MM.1S (cell line): Measurements from ENCODE around the gene DGKA.
"Not testable (repeated sequence)": the region's sequence is repeated elsewhere in the genome, so short reads cannot be mapped to it uniquely, and the experiment has no call there.

ENCODE experiments used
- DNase-seq: peaks from one replicate; pipeline ENCODE4 v3.0.0-alpha.2; 2015
- H2AFZ ChIP-seq: fragments of 300-600 bp; sonication (generic); 2 replicates; pipeline ENCODE4 v1.6.0; 2016; ENCODE audit warnings: antibody characterized with exemption, low read length
- H3F3A ChIP-seq: fragments of 300-600 bp; sonication (generic); 2 replicates; pipeline ENCODE4 v1.6.1; 2016; ENCODE audit warnings: mild to moderate bottlenecking, antibody characterized with exemption, low read length, moderate library complexity, mixed read lengths; ENCODE audit not compliant: insufficient read depth
- H3K27ac ChIP-seq: fragments of 300-600 bp; sonication (generic); 2 replicates; pipeline ENCODE4 v1.5.1; 2016; ENCODE audit warnings: mild to moderate bottlenecking, low read length
- H3K27me3 ChIP-seq: fragments of 300-600 bp; sonication (generic); replicated peaks from 2 replicates; pipeline ENCODE4 v1.6.0; 2016; ENCODE audit warnings: low read length; ENCODE audit not compliant: insufficient read depth
- H3K36me3 ChIP-seq: fragments of 300-600 bp; sonication (generic); replicated peaks from 2 replicates; pipeline ENCODE4 v1.6.1; 2016; ENCODE audit warnings: mild to moderate bottlenecking, low read length, mixed read lengths; ENCODE audit not compliant: insufficient read depth
- H3K4me1 ChIP-seq: fragments of 300-600 bp; sonication (generic); 2 replicates; pipeline ENCODE4 v1.6.1; 2016; ENCODE audit warnings: low read length, mixed read lengths
- H3K4me2 ChIP-seq: fragments of 300-600 bp; sonication (generic); 2 replicates; pipeline ENCODE4 v1.6.0; 2016; ENCODE audit warnings: low read depth, low read length
- H3K4me3 ChIP-seq: fragments of 300-600 bp; sonication (generic); 2 replicates; pipeline ENCODE4 v1.5.1; 2016; ENCODE audit warnings: low read length, mixed read lengths
- H3K79me2 ChIP-seq: fragments of 300-600 bp; sonication (generic); 2 replicates; pipeline ENCODE4 v1.6.1; 2016; ENCODE audit warnings: mixed run types, low read length, mixed read lengths
- H3K9ac ChIP-seq: fragments of 300-600 bp; sonication (generic); 2 replicates; pipeline ENCODE4 v1.6.1; 2016; ENCODE audit warnings: low read length, mixed read lengths
- H3K9me2 ChIP-seq: fragments of 300-600 bp; sonication (generic); replicated peaks from 2 replicates; pipeline ENCODE4 v1.6.1; 2016; ENCODE audit warnings: mild to moderate bottlenecking, low read length, mixed read lengths; ENCODE audit not compliant: insufficient read depth
- H3K9me3 ChIP-seq: fragments of 300-600 bp; sonication (generic); replicated peaks from 2 replicates; pipeline ENCODE4 v1.6.1; 2016; ENCODE audit warnings: mild to moderate bottlenecking, low read length, mixed read lengths; ENCODE audit not compliant: insufficient read depth
- H4K20me1 ChIP-seq: fragments of 300-600 bp; sonication (generic); 2 replicates; pipeline ENCODE4 v1.6.1; 2016; ENCODE audit warnings: mild to moderate bottlenecking, low read length, moderate library complexity, mixed read lengths; ENCODE audit not compliant: insufficient read depth
- EZH2 ChIP-seq: fragments of 300-600 bp; sonication (generic); optimal IDR thresholded peaks from 2 replicates; pipeline ENCODE3; 2017; ENCODE audit warnings: low read depth, mild to moderate bottlenecking, antibody characterized with exemption, low read length, mixed read lengths
- EZH2phosphoT487 ChIP-seq: fragments of 300-600 bp; sonication (generic); IDR thresholded peaks from 2 replicates; pipeline ENCODE4 v1.6.1; 2018; ENCODE audit warnings: antibody characterized with exemption, low read length
- TF ChIP-seq, protein P1 (sequence below): fragments of 300-600 bp; sonication (generic); IDR thresholded peaks from 2 replicates; pipeline ENCODE4 v1.5.1; 2016; ENCODE audit warnings: antibody characterized with exemption, low read length, mixed read lengths

The DGKA gene

GRCh38 chr12:55997535-55997859 is 66.5 kb downstream of the DGKA start:
- Histone ChIP-seq H2AFZ (peak overlapping the region; percentile 84), H3K27me3 (no peaks in the 10 kb centered on the region), H3K27ac (no peak overlapping the region), H3K9ac (peak overlapping the region; percentile 66), H3K9me2 (no peaks in the 10 kb centered on the region), H3K4me3 (peak overlapping the region; percentile 68), H3K9me3 (no peaks in the 10 kb centered on the region), H3K36me3 (no peaks in the 10 kb centered on the region), H3K4me1 (0 out of 2 replicates have a peak, but pooled peaks cover 4% of the 10 kb centered on the region), H4K20me1 (no peaks in the 10 kb centered on the region), H3K4me2 (peak overlapping the region; percentile 90), H3K79me2 (no peaks in the 10 kb centered on the region), H3F3A (peaks cover 9% of the 10 kb centered on the region; the same call in 1 of the 2 replicates)
- TF ChIP-seq, protein P1, sequence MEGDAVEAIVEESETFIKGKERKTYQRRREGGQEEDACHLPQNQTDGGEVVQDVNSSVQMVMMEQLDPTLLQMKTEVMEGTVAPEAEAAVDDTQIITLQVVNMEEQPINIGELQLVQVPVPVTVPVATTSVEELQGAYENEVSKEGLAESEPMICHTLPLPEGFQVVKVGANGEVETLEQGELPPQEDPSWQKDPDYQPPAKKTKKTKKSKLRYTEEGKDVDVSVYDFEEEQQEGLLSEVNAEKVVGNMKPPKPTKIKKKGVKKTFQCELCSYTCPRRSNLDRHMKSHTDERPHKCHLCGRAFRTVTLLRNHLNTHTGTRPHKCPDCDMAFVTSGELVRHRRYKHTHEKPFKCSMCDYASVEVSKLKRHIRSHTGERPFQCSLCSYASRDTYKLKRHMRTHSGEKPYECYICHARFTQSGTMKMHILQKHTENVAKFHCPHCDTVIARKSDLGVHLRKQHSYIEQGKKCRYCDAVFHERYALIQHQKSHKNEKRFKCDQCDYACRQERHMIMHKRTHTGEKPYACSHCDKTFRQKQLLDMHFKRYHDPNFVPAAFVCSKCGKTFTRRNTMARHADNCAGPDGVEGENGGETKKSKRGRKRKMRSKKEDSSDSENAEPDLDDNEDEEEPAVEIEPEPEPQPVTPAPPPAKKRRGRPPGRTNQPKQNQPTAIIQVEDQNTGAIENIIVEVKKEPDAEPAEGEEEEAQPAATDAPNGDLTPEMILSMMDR: no peak
- TF ChIP-seq EZH2: no peak
- TF ChIP-seq EZH2phosphoT487: no peak
- no peak for DNase-seq

DNA sequence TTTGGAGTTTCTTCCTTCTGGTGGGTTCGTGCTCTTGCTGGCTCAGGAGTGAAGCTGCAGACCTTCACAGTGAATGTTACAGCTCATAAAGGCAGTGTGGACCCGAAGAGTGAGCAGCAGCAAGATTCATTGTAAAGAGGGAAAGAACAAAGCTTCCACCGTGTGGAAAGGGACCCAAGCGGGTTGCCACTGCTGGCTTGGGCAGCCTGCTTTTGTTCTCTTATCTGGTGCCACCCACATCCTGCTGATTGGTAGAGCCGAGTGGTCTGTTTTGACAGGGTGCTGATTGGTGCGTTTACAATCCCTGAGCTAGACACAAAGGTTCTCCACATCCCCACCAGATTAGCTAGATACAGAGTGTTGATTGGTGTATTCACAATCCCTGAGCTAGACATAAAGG is 68.6 kb downstream of the DGKA start:
- H3K9me2 ChIP-seq, H3K9me3 ChIP-seq, DNase-seq, H3K79me2 ChIP-seq, H2AFZ ChIP-seq, H3K4me1 ChIP-seq, H3K9ac ChIP-seq, H3K27ac ChIP-seq, H3K4me3 ChIP-seq, H3K4me2 ChIP-seq, H3K36me3 ChIP-seq, H3F3A ChIP-seq, H3K27me3 ChIP-seq, H4K20me1 ChIP-seq: not testable (repeated sequence)

- not testable (repeated sequence) for H3K27ac ChIP-seq, H4K20me1 ChIP-seq, H2AFZ ChIP-seq, H3K79me2 ChIP-seq, H3K27me3 ChIP-seq, H3F3A ChIP-seq, H3K4me3 ChIP-seq, H3K9me2 ChIP-seq, DNase-seq, H3K9me3 ChIP-seq, H3K4me2 ChIP-seq, H3K4me1 ChIP-seq, H3K36me3 ChIP-seq, H3K9ac ChIP-seq
These were observed 69.1 kb downstream of the DGKA start for GRCh38 chr12:55999999-56000540.

DNA sequence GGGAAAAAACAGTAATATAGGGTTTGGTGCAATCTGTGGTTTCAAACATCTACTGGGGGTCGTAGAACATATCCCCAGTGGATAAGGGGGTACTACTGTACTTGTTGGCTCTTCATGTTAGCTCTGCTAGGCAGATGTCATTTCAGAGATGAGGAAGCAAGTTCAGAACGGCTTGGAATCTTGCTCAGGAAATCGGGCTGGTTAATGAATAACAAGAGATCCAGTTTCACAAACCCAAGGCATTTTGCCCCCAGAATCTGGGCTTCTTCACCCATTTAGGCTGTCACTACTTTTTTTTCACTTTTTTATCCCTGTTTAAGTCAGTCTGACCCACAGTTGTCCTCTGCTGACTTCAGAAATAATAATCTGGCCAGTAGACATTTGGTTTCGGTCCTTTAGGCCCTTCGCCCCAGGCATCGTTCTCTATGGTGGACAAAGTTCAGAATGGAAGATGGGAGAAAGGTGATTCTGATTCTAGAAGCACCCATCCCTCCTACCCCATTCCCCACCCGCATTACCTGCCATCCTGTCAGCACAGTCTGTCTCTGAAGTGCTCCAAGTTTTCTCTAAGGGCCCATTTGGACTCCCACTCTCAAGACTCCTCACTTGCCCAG is 70.6 kb downstream of the DGKA start:
- no peaks in the 10 kb centered on the region for H4K20me1 ChIP-seq
- H3K36me3 ChIP-seq: no peaks in the 10 kb centered on the region
- H3K4me1 ChIP-seq: 0 out of 2 replicates have a peak, but pooled peaks cover 4% of the 10 kb centered on the region
- no peak overlapping the region for H3K4me2 ChIP-seq
- no peaks in the 10 kb centered on the region for H3K9me2 ChIP-seq
- H3K27me3 ChIP-seq: no peaks in the 10 kb centered on the region
- TF ChIP-seq EZH2: no peak
- TF ChIP-seq, protein P1: no peak
- TF ChIP-seq EZH2phosphoT487: no peak
- H2AFZ ChIP-seq: no peak overlapping the region
- H3K27ac ChIP-seq: no peak overlapping the region
- H3K9me3 ChIP-seq: no peaks in the 10 kb centered on the region
- no peak overlapping the region for H3K9ac ChIP-seq
- no peak for DNase-seq
- no peak overlapping the region for H3K4me3 ChIP-seq
- H3K79me2 ChIP-seq: no peaks in the 10 kb centered on the region
- 0 out of 2 replicates have a peak, but pooled peaks cover 2% of the 10 kb centered on the region for H3F3A ChIP-seq

- H3K9ac ChIP-seq, H3K4me1 ChIP-seq, H3K9me3 ChIP-seq, H3K36me3 ChIP-seq, H3K27ac ChIP-seq, H2AFZ ChIP-seq, H3K4me2 ChIP-seq, DNase-seq, H3K9me2 ChIP-seq, H4K20me1 ChIP-seq, H3K27me3 ChIP-seq, H3F3A ChIP-seq, H3K4me3 ChIP-seq, H3K79me2 ChIP-seq: not testable (repeated sequence)
These were observed 72.4 kb downstream of the DGKA start for GRCh38 chr12:56003376-56003775.
